Measurements from ENCODE around the gene ACAP2. TPM values are rescaled to one million over a fixed set of nuclear protein-coding genes. Genes with fewer than 3 reads are reported as not detected.

The ACAP2 gene
- polyA plus RNA-seq, 1 donor from 2014 or later: 88.7 TPM

DNA sequence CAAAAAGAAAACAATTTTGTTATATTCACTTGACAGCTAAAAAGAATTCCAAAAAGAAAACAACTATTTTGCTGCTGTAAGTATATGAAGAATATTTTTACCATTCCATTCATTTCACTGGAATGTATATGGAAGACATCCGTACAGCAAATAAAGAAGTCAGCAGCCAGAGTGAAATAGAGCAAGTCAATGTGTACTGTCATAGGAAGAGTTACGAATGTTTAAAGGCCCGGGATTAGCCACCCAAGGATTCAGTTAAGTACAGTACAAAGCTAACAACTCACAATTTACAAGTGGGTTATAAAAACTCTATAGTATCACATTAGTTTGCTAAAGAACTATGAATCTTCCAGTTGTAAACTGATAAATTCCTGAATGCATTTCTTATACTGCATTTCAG lies 157.4 kb downstream of the ACAP2 start:
- no peak overlapping the region for H3K4me3 ChIP-seq (ENCODE audit: low read length)
- no peak overlapping the region for H3K27ac ChIP-seq (ENCODE audit: low read length)
- no peaks in the 10 kb centered on the region for H3K79me2 ChIP-seq (replicated peaks; ENCODE audit: insufficient read depth, low read length)
- peaks cover 8% of the 10 kb centered on the region for H3K36me3 ChIP-seq (ENCODE audit: insufficient read depth, low read length)
- H4K20me1 ChIP-seq (ENCODE audit: insufficient read depth): no peaks in the 10 kb centered on the region
- no peaks in the 10 kb centered on the region for H3F3A ChIP-seq (ENCODE audit: insufficient read depth, low read length, poor library complexity, severe bottlenecking)
- no peaks in the 10 kb centered on the region for H3K9me2 ChIP-seq (ENCODE audit: insufficient read depth, low read length)
- no peak for TF ChIP-seq TAF1 (IDR thresholded peaks at IDR 0.05; ENCODE audit: low read depth)
- TF ChIP-seq MXI1 (conservative IDR thresholded peaks at IDR 0.05; ENCODE audit: poor library complexity, severe bottlenecking): no peak
- TF ChIP-seq RAD21 (conservative IDR thresholded peaks at IDR 0.05): no peak
- no peak for TF ChIP-seq SMC3 (conservative IDR thresholded peaks at IDR 0.05; ENCODE audit: poor library complexity)
- TF ChIP-seq CTCF (IDR thresholded peaks at IDR 0.05; ENCODE audit: poor library complexity, severe bottlenecking): no peak
- TF ChIP-seq EP300 (conservative IDR thresholded peaks at IDR 0.05; ENCODE audit: poor library complexity, severe bottlenecking): no peak
- TF ChIP-seq, protein P1, sequence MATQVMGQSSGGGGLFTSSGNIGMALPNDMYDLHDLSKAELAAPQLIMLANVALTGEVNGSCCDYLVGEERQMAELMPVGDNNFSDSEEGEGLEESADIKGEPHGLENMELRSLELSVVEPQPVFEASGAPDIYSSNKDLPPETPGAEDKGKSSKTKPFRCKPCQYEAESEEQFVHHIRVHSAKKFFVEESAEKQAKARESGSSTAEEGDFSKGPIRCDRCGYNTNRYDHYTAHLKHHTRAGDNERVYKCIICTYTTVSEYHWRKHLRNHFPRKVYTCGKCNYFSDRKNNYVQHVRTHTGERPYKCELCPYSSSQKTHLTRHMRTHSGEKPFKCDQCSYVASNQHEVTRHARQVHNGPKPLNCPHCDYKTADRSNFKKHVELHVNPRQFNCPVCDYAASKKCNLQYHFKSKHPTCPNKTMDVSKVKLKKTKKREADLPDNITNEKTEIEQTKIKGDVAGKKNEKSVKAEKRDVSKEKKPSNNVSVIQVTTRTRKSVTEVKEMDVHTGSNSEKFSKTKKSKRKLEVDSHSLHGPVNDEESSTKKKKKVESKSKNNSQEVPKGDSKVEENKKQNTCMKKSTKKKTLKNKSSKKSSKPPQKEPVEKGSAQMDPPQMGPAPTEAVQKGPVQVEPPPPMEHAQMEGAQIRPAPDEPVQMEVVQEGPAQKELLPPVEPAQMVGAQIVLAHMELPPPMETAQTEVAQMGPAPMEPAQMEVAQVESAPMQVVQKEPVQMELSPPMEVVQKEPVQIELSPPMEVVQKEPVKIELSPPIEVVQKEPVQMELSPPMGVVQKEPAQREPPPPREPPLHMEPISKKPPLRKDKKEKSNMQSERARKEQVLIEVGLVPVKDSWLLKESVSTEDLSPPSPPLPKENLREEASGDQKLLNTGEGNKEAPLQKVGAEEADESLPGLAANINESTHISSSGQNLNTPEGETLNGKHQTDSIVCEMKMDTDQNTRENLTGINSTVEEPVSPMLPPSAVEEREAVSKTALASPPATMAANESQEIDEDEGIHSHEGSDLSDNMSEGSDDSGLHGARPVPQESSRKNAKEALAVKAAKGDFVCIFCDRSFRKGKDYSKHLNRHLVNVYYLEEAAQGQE (IDR thresholded peaks at IDR 0.05; ENCODE audit: borderline replicate concordance): no peak
- no peak for TF ChIP-seq POLR2AphosphoS5 (IDR thresholded peaks at IDR 0.05)
- TF ChIP-seq EZH2 (IDR thresholded peaks at IDR 0.05; ENCODE audit: borderline replicate concordance, insufficient read depth, low read length, poor library complexity, severe bottlenecking): no peak
- no peak overlapping the region for H3K9ac ChIP-seq (ENCODE audit: low read length)
- H3K27me3 ChIP-seq (ENCODE audit: insufficient read depth, low read depth, low read length): no peaks in the 10 kb centered on the region
- H3K4me2 ChIP-seq (ENCODE audit: low read length): no peak overlapping the region
- H2AFZ ChIP-seq (ENCODE audit: low read depth, low read length): no peak overlapping the region
- no peaks in the 10 kb centered on the region for H3K9me3 ChIP-seq (ENCODE audit: low read length)

GRCh38 chr3:195284842-195285241 lies 158.0 kb downstream of the ACAP2 start:
- no peak for TF ChIP-seq POLR2AphosphoS5 (IDR thresholded peaks at IDR 0.05)
- TF ChIP-seq MXI1 (conservative IDR thresholded peaks at IDR 0.05; ENCODE audit: poor library complexity, severe bottlenecking): no peak
- no peak for TF ChIP-seq TAF1 (IDR thresholded peaks at IDR 0.05; ENCODE audit: low read depth)
- TF ChIP-seq EP300 (conservative IDR thresholded peaks at IDR 0.05; ENCODE audit: poor library complexity, severe bottlenecking): no peak
- no peak for TF ChIP-seq EZH2 (IDR thresholded peaks at IDR 0.05; ENCODE audit: borderline replicate concordance, insufficient read depth, low read length, poor library complexity, severe bottlenecking)
- TF ChIP-seq RAD21 (conservative IDR thresholded peaks at IDR 0.05): no peak
- TF ChIP-seq CTCF (IDR thresholded peaks at IDR 0.05; ENCODE audit: poor library complexity, severe bottlenecking): no peak
- TF ChIP-seq SMC3 (conservative IDR thresholded peaks at IDR 0.05; ENCODE audit: poor library complexity): no peak
- TF ChIP-seq, protein P1 (IDR thresholded peaks at IDR 0.05; ENCODE audit: borderline replicate concordance): no peak
- H3K4me2 ChIP-seq (ENCODE audit: low read length): no peak overlapping the region
- H3F3A ChIP-seq (ENCODE audit: insufficient read depth, low read length, poor library complexity, severe bottlenecking): no peaks in the 10 kb centered on the region
- no peaks in the 10 kb centered on the region for H3K9me3 ChIP-seq (ENCODE audit: low read length)
- no peak overlapping the region for H3K4me3 ChIP-seq (ENCODE audit: low read length)
- H3K9me2 ChIP-seq (ENCODE audit: insufficient read depth, low read length): no peaks in the 10 kb centered on the region
- H3K36me3 ChIP-seq (ENCODE audit: insufficient read depth, low read length): peaks cover 8% of the 10 kb centered on the region
- no peaks in the 10 kb centered on the region for H3K27me3 ChIP-seq (ENCODE audit: insufficient read depth, low read depth, low read length)
- H2AFZ ChIP-seq (ENCODE audit: low read depth, low read length): no peak overlapping the region
- H4K20me1 ChIP-seq (ENCODE audit: insufficient read depth): no peaks in the 10 kb centered on the region
- H3K79me2 ChIP-seq (replicated peaks; ENCODE audit: insufficient read depth, low read length): no peaks in the 10 kb centered on the region
- no peak overlapping the region for H3K27ac ChIP-seq (ENCODE audit: low read length)
- no peak overlapping the region for H3K9ac ChIP-seq (ENCODE audit: low read length)
